PC-3 (cell line): Measurements from ENCODE around the gene SULT2B1.

ENCODE experiments used
- EZH2 ChIP-seq: fragments of 300-600 bp; sonication (generic); IDR thresholded peaks from one replicate; pipeline ENCODE4 v1.6.1; 2017; ENCODE audit warnings: antibody characterized with exemption, mild to moderate bottlenecking, low read length; ENCODE audit not compliant: unreplicated experiment
- EZH2phosphoT487 ChIP-seq: fragments of 300-600 bp; sonication (generic); IDR thresholded peaks from 2 replicates; pipeline ENCODE4 v1.6.1; 2018; ENCODE audit warnings: mild to moderate bottlenecking, antibody characterized with exemption, low read length, borderline replicate concordance
- TF ChIP-seq, protein P1 (sequence below): fragments of 300-600 bp; sonication (generic); conservative IDR thresholded peaks from 2 replicates; pipeline ENCODE4 v1.5.1; 2017; ENCODE audit warnings: antibody characterized with exemption, low read depth, mild to moderate bottlenecking, low read length

DNA sequence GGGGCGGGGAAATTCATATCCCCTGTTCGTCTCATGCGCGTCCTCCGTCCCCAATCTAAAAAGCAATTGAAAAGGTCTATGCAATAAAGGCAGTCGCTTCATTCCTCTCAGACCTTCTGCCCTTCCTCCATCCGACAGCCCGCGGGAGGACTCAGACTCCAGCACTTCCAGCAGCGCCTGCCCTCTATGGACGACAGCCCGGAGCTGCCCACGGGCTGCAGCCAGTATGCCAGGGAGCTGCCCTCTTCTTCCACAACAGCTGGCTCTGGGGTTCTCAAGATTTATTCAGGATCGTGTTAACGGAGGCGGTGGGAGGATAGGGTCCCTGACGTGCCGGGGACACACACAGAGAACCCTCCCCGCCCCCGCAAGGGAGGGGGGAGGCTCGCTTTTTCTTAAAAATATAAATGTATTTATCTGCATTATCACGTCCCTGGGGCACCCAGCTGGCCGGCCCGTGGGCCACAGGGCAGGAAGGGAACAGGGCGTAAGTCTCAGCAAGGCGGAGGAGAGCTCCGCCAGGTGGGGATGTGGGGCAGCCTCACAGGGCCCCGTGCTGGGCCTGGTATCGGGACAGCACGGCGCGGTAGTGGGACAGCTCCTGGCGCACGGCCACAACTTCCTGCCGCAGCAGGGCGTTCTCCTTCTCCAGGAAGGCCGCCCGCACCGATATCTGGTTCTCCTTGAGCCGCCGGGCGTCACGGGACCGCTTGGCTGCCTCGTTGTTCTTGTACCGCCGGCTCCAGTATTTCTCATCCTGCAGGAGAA, 78.5 kb downstream of the SULT2B1 start:
- TF ChIP-seq, protein P1, sequence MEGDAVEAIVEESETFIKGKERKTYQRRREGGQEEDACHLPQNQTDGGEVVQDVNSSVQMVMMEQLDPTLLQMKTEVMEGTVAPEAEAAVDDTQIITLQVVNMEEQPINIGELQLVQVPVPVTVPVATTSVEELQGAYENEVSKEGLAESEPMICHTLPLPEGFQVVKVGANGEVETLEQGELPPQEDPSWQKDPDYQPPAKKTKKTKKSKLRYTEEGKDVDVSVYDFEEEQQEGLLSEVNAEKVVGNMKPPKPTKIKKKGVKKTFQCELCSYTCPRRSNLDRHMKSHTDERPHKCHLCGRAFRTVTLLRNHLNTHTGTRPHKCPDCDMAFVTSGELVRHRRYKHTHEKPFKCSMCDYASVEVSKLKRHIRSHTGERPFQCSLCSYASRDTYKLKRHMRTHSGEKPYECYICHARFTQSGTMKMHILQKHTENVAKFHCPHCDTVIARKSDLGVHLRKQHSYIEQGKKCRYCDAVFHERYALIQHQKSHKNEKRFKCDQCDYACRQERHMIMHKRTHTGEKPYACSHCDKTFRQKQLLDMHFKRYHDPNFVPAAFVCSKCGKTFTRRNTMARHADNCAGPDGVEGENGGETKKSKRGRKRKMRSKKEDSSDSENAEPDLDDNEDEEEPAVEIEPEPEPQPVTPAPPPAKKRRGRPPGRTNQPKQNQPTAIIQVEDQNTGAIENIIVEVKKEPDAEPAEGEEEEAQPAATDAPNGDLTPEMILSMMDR = no peak
- TF ChIP-seq EZH2phosphoT487 (no peak), EZH2 (no peak)
